ENCODE results near the gene TMPRSS7. TPM values are rescaled to one million over a fixed set of nuclear protein-coding genes. Genes with fewer than 3 reads are reported as not detected.

The TMPRSS7 gene
- total RNA-seq, 4 donors from 2014 or later = not detected

GRCh38 chr3:112043621-112044201 lies 9.2 kb downstream of the TMPRSS7 start:
- H3K4me3 ChIP-seq = no peak overlapping the region

GRCh38 chr3:112046599-112046998 lies 12.1 kb downstream of the TMPRSS7 start:
- no peak for DNase-seq
- Histone ChIP-seq H3K27ac (no peak overlapping the region), H3K4me1 (peaks cover 0 to 2% of the 10 kb centered on the region in 2 donors), H3K9me3 (no peaks in the 10 kb centered on the region), H3K27me3 (peaks cover 0 to 4% of the 10 kb centered on the region in 2 donors), H3K4me3 (no peak overlapping the region), H3K36me3 (no peaks in the 10 kb centered on the region)
- TF ChIP-seq CTCF (IDR thresholded peaks at IDR 0.05) (no peak), POLR2A (IDR thresholded peaks at IDR 0.05) (no peak)
- intact Hi-C loops (cut with DNase I; ENCODE audit: low total_unique reads) = no loop called here

More at GRCh38 chr3:112043621-112044201, 9.2 kb downstream of the TMPRSS7 start:
- Histone ChIP-seq H3K27ac (no peak overlapping the region), H3K27me3 (no peaks in the 10 kb centered on the region), H3K36me3 (no peaks in the 10 kb centered on the region), H3K9me3 (no peaks in the 10 kb centered on the region), H3K4me1 (peaks cover 0 to 2% of the 10 kb centered on the region in 2 donors)
- intact Hi-C loops (cut with DNase I; ENCODE audit: low total_unique reads) = no loop called here
- TF ChIP-seq CTCF (IDR thresholded peaks at IDR 0.05) = peak; percentile 56 to 74 (median 68)
- no peak for TF ChIP-seq POLR2A (IDR thresholded peaks at IDR 0.05)
- peak; percentile 23 to 33 for DNase-seq

- no peak overlapping the region for H3K27ac ChIP-seq
- TF ChIP-seq CTCF (IDR thresholded peaks at IDR 0.05) = no peak
- TF ChIP-seq POLR2A (IDR thresholded peaks at IDR 0.05) = no peak
- no peaks in the 10 kb centered on the region for H3K36me3 ChIP-seq
- peaks cover 0 to 2% of the 10 kb centered on the region in 2 donors for H3K4me1 ChIP-seq
- H3K27me3 ChIP-seq = peaks cover 0 to 4% of the 10 kb centered on the region in 2 donors
- no peaks in the 10 kb centered on the region for H3K9me3 ChIP-seq
- no peak overlapping the region for H3K4me3 ChIP-seq
- intact Hi-C loops (cut with DNase I; ENCODE audit: low total_unique reads) = no loop called here
- DNase-seq = no peak
Measured at GRCh38 chr3:112047264-112047663, 12.7 kb downstream of the TMPRSS7 start.

GRCh38 chr3:112048911-112049310 lies 14.4 kb downstream of the TMPRSS7 start:
- TF ChIP-seq POLR2A (IDR thresholded peaks at IDR 0.05) (no peak), CTCF (IDR thresholded peaks at IDR 0.05) (no peak)
- intact Hi-C loops (cut with DNase I; ENCODE audit: low total_unique reads) = no loop called here
- Histone ChIP-seq H3K4me3 (no peak overlapping the region), H3K36me3 (no peaks in the 10 kb centered on the region), H3K4me1 (peaks cover 0 to under 1% of the 10 kb centered on the region in 2 donors), H3K27me3 (peaks cover 0 to 4% of the 10 kb centered on the region in 2 donors), H3K9me3 (no peaks in the 10 kb centered on the region), H3K27ac (no peak overlapping the region)
- DNase-seq = no peak

GRCh38 chr3:112053229-112053628 lies 18.7 kb downstream of the TMPRSS7 start:
- TF ChIP-seq POLR2A (IDR thresholded peaks at IDR 0.05) (no peak), CTCF (IDR thresholded peaks at IDR 0.05) (no peak)
- Histone ChIP-seq H3K27me3 (peaks cover 0 to 4% of the 10 kb centered on the region in 2 donors), H3K4me3 (no peak overlapping the region), H3K9me3 (no peaks in the 10 kb centered on the region), H3K27ac (no peak overlapping the region), H3K4me1 (no peaks in the 10 kb centered on the region), H3K36me3 (no peaks in the 10 kb centered on the region)
- intact Hi-C loops (cut with DNase I; ENCODE audit: low total_unique reads) = no loop called here
- no peak for DNase-seq

Measured in uterus (tissue), 4 donors.